WTC11 (cell line): Measurements from ENCODE around the gene RBMS1.

Source experiments
- CTCF ChIP-seq: fragments of 200-600 bp; IDR thresholded peaks from 2 replicates; pipeline ENCODE4 v1.8.0; 2022; ENCODE audit warnings: antibody characterized with exemption
- ELF4 ChIP-seq: sonication (generic); formaldehyde crosslinking; IDR thresholded peaks from 2 replicates; pipeline ENCODE4 v1.8.1; 2022; ENCODE audit warnings: low read depth, mild to moderate bottlenecking, moderate library complexity, missing genetic modification reagents
- FOXJ3 ChIP-seq: sonication (generic); formaldehyde crosslinking; IDR thresholded peaks from 2 replicates; pipeline ENCODE4 v1.9.0; 2021; ENCODE audit warnings: missing genetic modification reagents, mild to moderate bottlenecking, borderline replicate concordance
- HMGA2 ChIP-seq: fragments of 250-450 bp; sonication (Bioruptor Pico); IDR thresholded peaks from 2 replicates; pipeline ENCODE4 v1.4.0; 2021; ENCODE audit warnings: mild to moderate bottlenecking, moderate library complexity
- MAX ChIP-seq: sonication (generic); formaldehyde crosslinking; IDR thresholded peaks from 2 replicates; pipeline ENCODE4 v1.8.0; 2022; ENCODE audit warnings: mild to moderate bottlenecking, missing genetic modification reagents
- TEAD4 ChIP-seq: sonication (generic); formaldehyde crosslinking; IDR thresholded peaks from 2 replicates; pipeline ENCODE4 v1.8.0; 2022; ENCODE audit warnings: mild to moderate bottlenecking, missing genetic modification reagents
- ZBTB43 ChIP-seq: sonication (generic); formaldehyde crosslinking; IDR thresholded peaks from 2 replicates; pipeline ENCODE4 v1.8.1; 2023; ENCODE audit warnings: mild to moderate bottlenecking, missing genetic modification reagents
- ZNF121 ChIP-seq: sonication (generic); formaldehyde crosslinking; IDR thresholded peaks from 2 replicates; pipeline ENCODE4 v1.8.0; 2023; ENCODE audit warnings: missing genetic modification reagents

GRCh38 chr2:160278101-160278878 lies 215.3 kb downstream of the RBMS1 start:
- TF ChIP-seq ZNF121 (no peak), ELF4 (CRISPR knock-in tag) (no peak), ZBTB43 (CRISPR knock-in tag) (no peak), CTCF (no peak), FOXJ3 (CRISPR knock-in tag) (no peak), TEAD4 (CRISPR knock-in tag) (no peak), HMGA2 (CRISPR knock-in tag) (no peak), MAX (no peak)
